Chondrocyte (in vitro differentiated cells): Measurements from ENCODE around the gene SBF2. TPM values are rescaled to one million over a fixed set of nuclear protein-coding genes. Genes with fewer than 3 reads are reported as not detected.
"Not testable (repeated sequence)": the region's sequence is repeated elsewhere in the genome, so short reads cannot be mapped to it uniquely, and the experiment has no call there.

ENCODE experiments used
- DNase-seq: peaks from one replicate; pipeline ENCODE4 v3.0.0; 2021; ENCODE audit warnings: mixed read lengths, low spot score
- H3K27ac Mint-ChIP-seq: one replicate; pipeline ENCODE4 v1.8.0; 2021; ENCODE audit warnings: mild to moderate bottlenecking, moderate library complexity, mixed read lengths; ENCODE audit not compliant: unreplicated experiment
- H3K27me3 Mint-ChIP-seq: 2 replicates; pipeline ENCODE4 v1.8.0; 2021; ENCODE audit warnings: low read depth, mixed read lengths
- H3K36me3 Mint-ChIP-seq: 2 replicates; pipeline ENCODE4 v1.8.0; 2021; ENCODE audit warnings: low read depth, mixed read lengths
- H3K4me1 Mint-ChIP-seq: 2 replicates; pipeline ENCODE4 v1.8.0; 2021; ENCODE audit warnings: low read depth, mild to moderate bottlenecking, mixed read lengths
- H3K4me3 Mint-ChIP-seq: one replicate; pipeline ENCODE4 v1.8.0; 2021; ENCODE audit warnings: mild to moderate bottlenecking, moderate library complexity, mixed read lengths; ENCODE audit not compliant: unreplicated experiment
- H3K9me3 Mint-ChIP-seq: 2 replicates; pipeline ENCODE4 v1.8.0; 2021; ENCODE audit warnings: low read depth, mixed read lengths
- CTCF ChIP-seq: fragments of 200-600 bp; sonication (generic); IDR thresholded peaks from 2 replicates; pipeline ENCODE4 v1.5.0; 2021; ENCODE audit warnings: antibody characterized with exemption, mild to moderate bottlenecking, moderate library complexity
- total RNA-seq: library from RNA; stranded (reverse); gene quantifications from 3 replicates; pipeline ENCODE4 v1.2.1, GENCODE V29; 2021

SBF2 gene
- total RNA-seq, 1 donor from 2014 or later, result 44.5 TPM

GRCh38 chr11:10265936-10266335 is 28.1 kb downstream of the SBF2 start:
- H3K4me1 Mint-ChIP-seq, result peaks cover 52% of the 10 kb centered on the region
- H3K9me3 Mint-ChIP-seq, result no peaks in the 10 kb centered on the region
- TF ChIP-seq CTCF, result no peak
- no peak overlapping the region for H3K4me3 Mint-ChIP-seq
- H3K27ac Mint-ChIP-seq, result no peak overlapping the region
- DNase-seq, result no peak
- H3K27me3 Mint-ChIP-seq, result no peaks in the 10 kb centered on the region
- no peaks in the 10 kb centered on the region for H3K36me3 Mint-ChIP-seq

GRCh38 chr11:10264716-10265115 is 29.3 kb downstream of the SBF2 start:
- H3K4me3 Mint-ChIP-seq, H3K9me3 Mint-ChIP-seq, DNase-seq, H3K27ac Mint-ChIP-seq, H3K27me3 Mint-ChIP-seq, H3K36me3 Mint-ChIP-seq: not testable (repeated sequence)
- peaks cover 57% of the 10 kb centered on the region for H3K4me1 Mint-ChIP-seq

GRCh38 chr11:10263929-10264328 is 30.1 kb downstream of the SBF2 start:
- no peak for TF ChIP-seq CTCF
- no peak overlapping the region for H3K27ac Mint-ChIP-seq
- H3K27me3 Mint-ChIP-seq, result no peaks in the 10 kb centered on the region
- no peak for DNase-seq
- H3K4me3 Mint-ChIP-seq, result no peak overlapping the region
- no peaks in the 10 kb centered on the region for H3K36me3 Mint-ChIP-seq
- no peaks in the 10 kb centered on the region for H3K9me3 Mint-ChIP-seq
- H3K4me1 Mint-ChIP-seq, result peaks cover 51% of the 10 kb centered on the region

- TF ChIP-seq CTCF, result no peak
- H3K27me3 Mint-ChIP-seq, result no peaks in the 10 kb centered on the region
- DNase-seq, result no peak
- H3K4me3 Mint-ChIP-seq, result no peak overlapping the region
- H3K9me3 Mint-ChIP-seq, result no peaks in the 10 kb centered on the region
- H3K36me3 Mint-ChIP-seq, result no peaks in the 10 kb centered on the region
- peaks cover 32% of the 10 kb centered on the region for H3K4me1 Mint-ChIP-seq
- no peak overlapping the region for H3K27ac Mint-ChIP-seq
Measured at GRCh38 chr11:10261821-10262220, 32.2 kb downstream of the SBF2 start.

GRCh38 chr11:10257478-10257877 is 36.5 kb downstream of the SBF2 start:
- Mint-ChIP-seq H3K4me3 (no peak overlapping the region), H3K36me3 (no peaks in the 10 kb centered on the region), H3K27ac (no peak overlapping the region), H3K4me1 (peaks cover 36% of the 10 kb centered on the region), H3K9me3 (no peaks in the 10 kb centered on the region), H3K27me3 (no peaks in the 10 kb centered on the region)
- no peak for DNase-seq
- TF ChIP-seq CTCF, result no peak

DNA sequence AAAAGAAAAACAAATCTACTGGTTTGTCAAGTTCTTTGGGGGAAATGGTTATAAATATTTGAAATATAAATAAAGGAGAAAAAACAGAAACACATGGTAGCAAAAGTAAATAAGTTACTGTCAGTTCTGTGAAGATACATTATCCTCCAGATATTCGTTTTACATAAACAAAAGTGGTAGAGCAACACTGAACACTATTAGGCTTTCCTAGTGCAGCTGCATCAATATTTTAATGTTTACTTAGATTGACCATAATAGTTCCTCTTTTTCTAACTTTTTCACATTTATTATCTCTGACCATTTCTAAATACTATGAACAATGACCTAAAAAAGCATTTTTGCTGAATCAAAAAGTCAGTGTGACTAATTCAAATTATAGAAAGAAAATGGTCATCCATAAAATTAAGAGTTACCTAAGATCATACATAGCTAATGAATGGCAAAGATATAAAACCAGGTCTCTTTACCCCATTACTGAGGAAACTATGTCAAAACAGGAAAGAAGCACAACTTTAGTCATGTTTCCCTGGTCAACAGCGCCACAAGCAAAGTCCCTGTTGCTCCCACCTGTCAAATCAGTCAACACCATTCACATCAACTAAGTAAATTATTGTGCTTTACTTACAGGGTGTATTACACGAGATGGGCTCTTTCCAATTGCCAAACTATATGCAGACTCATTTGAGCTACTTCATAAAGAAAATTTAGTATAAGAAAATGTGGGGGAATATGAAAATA is 38.5 kb downstream of the SBF2 start:
- no peak overlapping the region for H3K27ac Mint-ChIP-seq
- H3K9me3 Mint-ChIP-seq, result no peaks in the 10 kb centered on the region
- H3K27me3 Mint-ChIP-seq, result no peaks in the 10 kb centered on the region
- no peak overlapping the region for H3K4me3 Mint-ChIP-seq
- no peaks in the 10 kb centered on the region for H3K36me3 Mint-ChIP-seq
- H3K4me1 Mint-ChIP-seq, result peaks cover 17% of the 10 kb centered on the region
- no peak for TF ChIP-seq CTCF
- DNase-seq, result no peak

- H3K27me3 Mint-ChIP-seq, H3K9me3 Mint-ChIP-seq, H3K4me3 Mint-ChIP-seq, H3K36me3 Mint-ChIP-seq, DNase-seq: not testable (repeated sequence)
- peak overlapping the region; percentile 8 for H3K27ac Mint-ChIP-seq
- peaks cover 34% of the 10 kb centered on the region for H3K4me1 Mint-ChIP-seq
Measured at GRCh38 chr11:10249448-10250131, 44.4 kb downstream of the SBF2 start.
